Inflammatory macrophage treated with lipopolysaccharide for 1 hour (primary cell): ENCODE results near the gene ZNF680.
"Not testable (repeated sequence)": the region's sequence is repeated elsewhere in the genome, so short reads cannot be mapped to it uniquely, and the experiment has no call there.

Source experiments
- DNase-seq, 2 donors: peaks; one replicate each; pipeline ENCODE4 v3.0.0-alpha.2; 2020 to 2022

The ZNF680 gene

DNA sequence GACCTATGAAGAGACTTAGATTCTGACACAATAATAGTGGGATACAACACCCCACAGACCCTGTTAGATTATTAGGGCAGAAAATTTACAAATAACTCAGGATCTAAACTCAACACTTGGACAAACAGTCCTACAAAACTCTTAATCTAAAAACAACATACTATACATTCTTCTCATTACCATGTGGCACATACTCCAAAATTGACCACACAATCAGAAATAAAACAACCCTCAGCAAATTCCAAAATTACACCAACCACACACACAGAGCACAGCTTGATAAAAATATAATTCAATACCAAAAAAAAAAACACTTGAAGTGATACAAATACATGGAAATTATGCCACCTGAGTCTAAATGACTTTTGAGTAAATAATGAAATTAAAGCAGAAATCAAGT, 7.8 kb downstream of the ZNF680 start:
- no peak for DNase-seq

DNA sequence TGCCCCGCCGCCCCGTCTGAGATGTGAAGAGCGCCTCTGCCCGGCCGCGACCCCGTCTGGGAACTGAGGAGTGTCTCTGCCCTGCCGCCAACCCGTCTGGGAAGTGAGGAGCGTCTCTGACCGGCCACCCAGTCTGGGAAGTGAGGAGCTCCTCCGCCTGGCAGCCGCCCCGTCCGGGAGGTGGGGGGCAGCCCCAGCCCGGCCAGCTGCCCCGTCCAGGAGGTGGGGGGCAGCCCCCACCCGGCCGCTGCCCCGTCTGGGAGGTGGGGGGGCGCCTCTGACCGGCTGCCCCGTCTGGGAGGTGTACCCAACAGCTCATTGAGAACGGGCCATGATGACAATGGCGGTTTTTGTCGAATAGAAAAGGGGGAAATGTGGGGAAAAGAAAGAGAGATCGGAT, 8.7 kb downstream of the ZNF680 start:
- not testable (repeated sequence) for DNase-seq

DNA sequence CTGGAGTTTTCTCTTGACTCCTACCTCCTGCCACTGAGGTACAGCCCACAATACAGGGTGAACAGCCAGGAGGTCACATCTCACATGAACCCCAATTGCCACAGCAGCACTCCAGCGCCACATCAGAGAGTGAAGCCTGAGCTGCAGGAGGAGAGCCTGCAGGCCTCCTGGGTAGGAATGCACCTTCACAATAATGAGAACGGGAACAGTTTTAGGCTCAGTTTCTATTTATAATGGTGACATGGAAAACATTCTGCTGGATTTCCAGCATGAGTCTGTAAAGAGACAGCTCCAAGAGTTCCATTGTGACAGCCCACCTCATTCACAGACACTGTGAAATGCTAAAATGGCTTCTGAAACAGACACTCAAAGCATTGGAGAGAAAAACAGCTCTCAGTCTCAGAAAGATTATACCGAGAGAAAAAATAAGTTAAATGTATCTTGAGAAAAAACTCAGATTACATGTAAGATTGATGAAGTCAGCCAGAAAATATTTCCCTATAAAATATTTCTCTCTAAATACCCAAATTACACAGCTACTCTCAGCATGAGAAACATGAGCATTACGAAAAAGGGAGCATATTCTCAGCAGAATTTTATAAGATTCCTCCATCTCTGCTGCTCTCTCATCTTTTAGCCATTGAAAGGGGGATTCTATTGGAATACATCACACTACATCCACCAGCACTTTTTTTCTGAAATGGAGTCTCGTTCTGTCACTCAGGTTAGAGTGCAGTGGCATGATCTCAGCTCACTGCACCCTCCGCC, 11.3 kb downstream of the ZNF680 start:
- DNase-seq, result no peak

DNA sequence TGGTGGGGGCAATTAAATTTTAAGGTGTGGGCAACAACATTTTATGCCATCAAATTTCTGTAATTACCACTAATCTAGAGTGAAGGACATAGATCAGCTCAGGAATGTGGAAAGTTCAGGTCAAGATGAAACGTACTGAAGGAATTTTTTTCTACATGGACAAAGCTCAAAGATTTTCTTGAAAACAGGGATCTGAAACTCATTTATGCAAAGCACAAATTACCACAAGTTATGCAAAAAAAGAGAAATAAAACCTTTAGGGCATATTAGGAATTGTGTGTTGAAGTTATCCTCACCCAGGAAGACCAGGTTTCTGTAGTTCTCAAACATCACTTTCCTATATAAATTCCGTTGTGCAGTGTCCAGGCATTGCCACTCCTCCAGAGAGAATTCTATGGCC, 18.9 kb downstream of the ZNF680 start:
- DNase-seq, result no peak

DNA sequence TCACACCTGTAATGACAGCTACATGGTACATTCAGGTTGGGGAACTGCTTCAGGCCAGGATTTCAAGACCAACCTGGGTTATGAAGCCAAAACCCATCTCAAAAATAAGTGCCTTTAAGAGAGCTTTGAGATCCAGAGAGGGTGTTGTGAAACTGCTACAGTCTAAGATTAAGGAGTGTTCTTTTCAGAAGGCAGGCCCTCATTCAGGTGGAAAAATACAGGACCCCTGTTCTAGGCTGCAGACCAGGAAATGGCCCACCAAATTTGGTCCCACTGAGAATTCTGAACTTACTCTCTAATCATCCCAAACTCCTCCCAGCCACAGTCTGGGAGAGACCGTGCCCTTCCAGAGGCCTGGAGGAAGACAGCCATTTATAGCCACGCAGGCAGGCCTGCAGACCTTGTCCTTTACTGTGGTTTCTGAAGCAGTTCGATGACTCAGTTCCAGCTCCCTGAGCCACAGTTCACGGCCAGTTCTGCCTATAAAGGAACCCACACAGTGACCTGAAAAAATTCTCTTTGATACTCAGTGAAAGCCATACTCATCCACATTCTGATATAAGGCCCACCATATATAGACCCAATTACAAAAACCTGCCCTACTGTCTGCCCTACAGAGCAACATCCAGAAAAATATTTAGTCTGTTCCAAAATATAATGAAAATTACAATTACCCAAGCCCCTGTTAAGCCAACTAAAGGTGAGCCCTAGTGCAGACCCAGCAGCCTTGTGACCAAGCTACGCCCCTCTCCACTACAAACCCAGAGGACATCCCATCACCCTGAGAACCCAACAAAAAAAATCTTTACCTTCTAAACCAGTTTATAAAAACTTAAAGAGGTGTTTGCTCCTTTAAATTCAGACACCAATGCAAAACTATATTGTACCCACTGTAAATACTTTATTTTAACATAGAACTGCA, 21.2 kb downstream of the ZNF680 start:
- no peak for DNase-seq

DNA sequence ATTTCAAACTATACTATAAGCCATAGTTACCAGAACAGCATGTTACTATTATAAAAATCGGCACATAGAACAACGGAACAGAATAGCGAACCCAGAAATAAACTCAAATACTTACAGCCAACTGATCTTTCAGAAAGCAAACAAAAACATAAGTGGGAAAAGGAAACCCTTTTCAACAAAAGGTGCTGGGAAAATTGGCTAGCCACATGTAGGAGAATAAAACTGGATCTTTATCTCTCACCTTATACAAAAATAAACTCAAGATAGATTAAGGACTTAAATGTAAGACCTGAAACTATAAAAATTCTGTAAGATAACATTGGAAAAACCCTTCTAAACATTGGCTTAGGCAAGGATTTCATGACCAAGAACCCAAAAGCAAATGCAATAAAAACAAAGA, 29.1 kb downstream of the ZNF680 start:
- DNase-seq, result no peak

DNA sequence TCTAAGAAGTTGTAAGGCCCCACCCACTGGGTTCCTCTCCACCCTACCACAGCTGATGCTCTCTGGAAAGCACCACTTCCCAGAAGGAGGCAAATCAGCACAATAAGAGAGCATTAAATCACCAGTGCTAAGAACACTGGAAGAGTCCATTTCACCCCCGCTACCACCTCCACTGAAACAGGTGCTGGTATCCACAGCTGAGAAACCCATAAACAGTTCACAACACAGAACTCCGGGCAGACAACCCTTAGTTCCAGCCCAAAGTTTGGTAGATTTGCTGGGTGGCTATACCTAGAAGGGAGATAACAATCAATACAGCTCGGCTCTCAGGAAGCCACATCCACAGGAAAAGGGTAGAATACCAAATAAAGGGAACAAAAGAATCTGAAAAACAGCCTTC, 34.1 kb downstream of the ZNF680 start:
- no peak for DNase-seq

DNA sequence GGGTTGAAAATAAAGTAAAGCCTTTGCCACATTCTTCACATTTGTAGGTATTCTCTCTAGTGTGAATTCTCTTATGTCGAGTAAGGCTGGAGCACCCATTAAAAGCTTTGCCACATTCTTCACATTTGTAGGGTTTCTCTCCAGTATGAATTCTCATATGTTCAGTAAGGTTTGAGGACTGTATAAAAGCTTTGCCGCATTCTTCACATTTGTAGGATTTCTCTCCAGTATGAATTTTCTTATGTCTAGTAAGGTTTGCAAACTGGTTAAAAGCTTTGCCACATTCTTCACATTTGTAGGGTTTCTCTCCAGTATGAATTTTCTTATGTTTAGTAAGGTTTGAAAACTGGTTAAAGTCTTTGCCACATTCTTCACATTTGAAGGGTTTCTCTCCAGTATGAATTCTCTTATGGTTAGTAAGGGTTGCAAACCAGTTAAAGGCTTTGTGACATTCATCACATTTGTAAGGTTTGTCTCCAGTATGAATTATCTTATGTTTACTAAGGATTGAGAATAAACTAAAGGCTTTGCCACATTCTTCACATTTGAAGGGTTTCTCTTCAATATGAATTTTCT, 41.4 kb downstream of the ZNF680 start:
- no peak for DNase-seq

DNA sequence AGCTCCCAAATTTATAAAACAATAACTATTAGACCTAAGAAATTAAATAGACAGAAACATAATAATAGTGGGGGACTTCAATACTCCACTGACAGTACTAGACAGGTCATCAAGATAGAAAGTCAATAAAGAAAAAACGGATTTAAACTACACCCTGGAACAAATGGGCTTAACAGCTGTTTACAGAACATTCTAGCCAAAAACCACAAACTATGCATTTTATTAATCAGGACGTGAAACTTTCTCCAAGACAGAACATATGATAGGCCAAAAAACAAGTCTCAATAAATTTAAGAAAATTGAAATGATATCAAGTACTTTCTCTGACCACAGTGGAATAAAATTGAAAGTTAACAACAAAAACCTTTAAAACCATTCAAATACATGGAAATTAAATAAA, 46.4 kb downstream of the ZNF680 start:
- no peak for DNase-seq

DNA sequence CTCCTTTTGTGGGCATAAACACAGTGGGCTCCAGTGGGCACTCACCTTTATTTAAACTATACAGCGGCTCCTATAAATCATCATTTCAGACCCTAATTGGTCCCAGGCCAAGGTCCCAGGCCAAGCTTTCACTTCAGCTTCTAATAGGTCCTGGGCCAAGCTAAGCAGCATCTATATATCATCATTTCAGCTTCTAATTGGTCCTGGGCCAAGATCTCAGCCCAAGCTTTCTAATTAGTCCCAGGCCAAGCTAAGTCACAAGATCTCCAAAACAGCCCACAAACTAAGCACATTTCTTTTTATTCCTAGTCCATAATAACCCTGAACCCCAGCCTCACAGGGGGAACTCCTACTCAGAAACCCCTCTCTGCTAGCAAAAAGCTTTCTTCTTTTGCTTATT, 47.1 kb downstream of the ZNF680 start:
- DNase-seq, result no peak

DNA sequence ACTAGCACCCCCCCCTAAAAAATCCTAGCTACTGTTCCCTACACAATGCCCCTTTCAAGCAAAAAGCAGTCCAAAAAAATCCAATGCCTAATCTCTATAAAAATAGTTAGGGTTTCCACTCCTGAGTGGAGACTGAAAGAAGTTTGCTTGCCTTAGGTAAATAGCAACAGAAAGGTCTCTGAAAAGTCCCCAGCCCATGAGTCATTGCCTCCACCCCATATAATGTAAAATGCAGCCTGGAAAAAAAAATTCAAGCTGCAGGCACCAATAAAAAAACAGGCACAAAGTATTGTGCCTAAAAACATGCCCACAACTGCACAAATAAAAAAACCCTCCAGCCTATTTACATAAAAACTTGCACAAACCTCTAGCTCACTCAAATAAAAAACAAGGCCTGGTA, 47.5 kb downstream of the ZNF680 start:
- DNase-seq, result no peak

DNA sequence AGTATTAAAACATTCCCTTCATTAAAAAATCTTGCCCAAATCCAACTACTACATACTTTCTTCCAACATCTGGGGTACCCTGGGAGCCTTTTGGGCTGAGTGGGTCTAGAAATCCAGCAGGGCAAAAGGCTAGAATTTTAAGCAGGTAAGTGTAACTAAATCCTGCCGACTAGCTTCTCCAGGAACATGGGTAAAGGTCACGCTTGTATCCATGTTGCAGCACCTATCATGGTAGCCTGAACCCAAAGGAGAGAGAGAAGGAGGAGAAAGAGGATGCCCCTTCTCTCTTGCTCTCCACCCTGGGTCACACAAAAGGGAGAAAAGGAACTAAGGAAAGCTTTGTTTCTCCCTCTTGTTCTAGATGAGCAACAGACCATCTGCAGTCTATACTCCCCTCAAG, 53.3 kb downstream of the ZNF680 start:
- no peak for DNase-seq

DNA sequence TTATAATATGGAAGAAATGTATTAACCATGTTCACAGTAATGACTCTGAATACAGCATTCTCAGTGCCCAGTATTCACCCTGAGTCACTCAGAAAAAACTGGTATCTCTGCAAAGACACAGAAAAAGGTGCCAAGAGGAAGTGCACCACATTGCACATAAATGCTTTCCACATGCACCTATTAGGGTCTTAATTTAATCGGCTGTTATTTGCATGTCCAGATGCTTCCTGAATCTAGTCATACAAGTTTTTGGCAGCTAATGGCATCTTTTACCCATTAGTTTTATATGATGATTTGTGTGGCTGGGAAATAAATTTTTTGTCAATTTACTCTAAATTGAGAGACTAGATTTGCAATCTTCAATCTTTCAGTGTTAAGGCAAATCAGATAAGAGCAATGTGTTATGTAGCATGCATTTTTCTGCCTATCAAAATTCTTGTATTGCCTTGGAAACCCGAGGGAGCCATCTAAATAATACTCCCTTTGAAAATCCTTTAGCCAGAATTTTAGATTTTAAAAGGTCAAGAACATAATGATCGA, 58.2 kb downstream of the ZNF680 start:
- DNase-seq, result no peak

DNA sequence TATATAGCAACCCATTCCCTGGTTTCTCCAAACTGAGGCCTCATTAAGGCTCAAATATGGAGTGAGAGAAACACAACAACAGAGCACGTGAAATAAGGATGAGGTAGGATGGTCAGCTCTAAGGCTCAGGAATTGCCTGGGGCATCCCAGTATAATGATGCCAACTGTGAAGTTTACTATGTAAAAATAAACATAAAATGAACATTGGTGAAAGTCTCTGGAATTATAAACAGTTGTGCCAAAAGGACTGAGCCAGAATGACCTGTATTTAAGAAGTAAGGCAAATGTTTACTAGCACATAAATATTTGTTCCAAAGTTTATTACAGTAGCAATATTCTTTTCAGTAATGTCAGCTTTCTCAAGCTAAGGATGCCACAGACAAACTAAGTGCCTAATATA, 64.6 kb downstream of the ZNF680 start:
- DNase-seq, result no peak

DNA sequence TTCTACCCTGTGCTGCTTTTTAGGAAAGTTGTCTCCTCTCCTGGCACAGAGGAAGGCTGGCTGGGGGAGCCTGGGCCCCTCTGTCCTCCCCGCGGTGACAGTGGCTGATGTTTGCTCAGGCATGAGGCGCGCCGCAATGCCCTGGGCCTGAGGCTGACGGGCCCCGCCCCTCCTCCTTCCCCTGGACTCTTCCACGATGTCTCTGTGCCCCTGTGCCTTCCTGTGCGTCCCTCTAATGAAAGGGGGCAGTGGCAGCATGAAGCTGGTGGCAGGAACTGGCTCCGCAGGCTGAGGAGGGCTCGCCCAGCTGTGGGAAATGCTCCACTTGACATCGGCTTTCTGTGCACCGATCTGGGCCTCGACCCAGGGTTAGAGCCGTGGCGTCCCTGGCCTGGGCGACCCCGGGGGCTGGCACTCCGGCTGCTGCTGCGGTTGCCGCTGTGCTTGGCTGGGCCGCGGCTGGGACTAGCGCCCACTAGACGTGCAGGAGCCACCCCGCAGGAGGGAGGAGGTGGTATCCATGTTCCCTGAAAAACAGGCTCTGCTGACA, 67.9 kb downstream of the ZNF680 start:
- no peak for DNase-seq

DNA sequence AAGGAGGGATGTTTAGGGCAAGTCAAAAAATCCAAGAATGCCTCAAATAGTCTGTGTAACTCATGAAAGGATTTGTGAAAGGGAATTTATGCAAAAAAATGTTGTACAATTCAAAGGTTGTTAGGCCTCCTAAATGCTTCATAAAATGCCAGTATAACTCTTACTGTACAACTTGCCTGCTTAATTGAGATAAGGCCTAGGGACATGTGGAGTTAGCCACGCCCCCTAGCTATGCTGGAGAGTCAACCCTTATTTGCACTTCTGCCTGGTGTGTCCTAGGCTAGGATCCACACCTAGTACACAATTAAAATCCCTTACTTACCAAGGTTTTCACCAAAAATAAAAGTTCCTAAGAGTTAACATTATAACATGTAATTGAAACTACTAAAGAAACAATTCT, 77.2 kb downstream of the ZNF680 start:
- DNase-seq, result no peak
